Measurements from ENCODE around the gene CNMD. TPM values are rescaled to one million over a fixed set of nuclear protein-coding genes. Genes with fewer than 3 reads are reported as not detected.

Gene CNMD
- total RNA-seq, 2 donors from 2014 or later = not detected

DNA sequence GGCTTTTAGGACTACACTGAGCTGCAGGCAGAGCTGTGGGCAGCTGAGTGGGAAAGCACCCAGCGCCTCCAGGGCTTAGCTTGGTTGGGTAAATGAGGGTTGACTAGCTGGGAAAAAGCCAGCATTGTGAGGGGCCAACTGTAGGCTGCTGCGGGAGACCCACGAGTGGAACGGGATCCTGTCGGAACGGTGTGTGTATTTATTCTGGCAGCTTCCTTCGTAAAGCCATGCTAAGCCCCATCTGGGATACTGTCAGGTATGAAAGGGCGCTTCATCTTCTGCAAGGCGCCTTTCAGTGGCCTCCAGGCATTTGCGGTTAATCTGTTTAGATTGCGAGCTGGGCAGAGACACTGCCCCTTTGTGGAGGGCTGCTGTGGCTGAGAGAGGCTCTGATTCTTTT, 39.5 kb upstream of the CNMD start:
- no peaks in the 10 kb centered on the region for H3K4me1 ChIP-seq (ENCODE audit: control insufficient read depth in 1 of 2, low read depth in 2 of 2)
- H3K4me3 ChIP-seq = no peak overlapping the region
- TF ChIP-seq CTCF (IDR thresholded peaks at IDR 0.05) = no peak
- no peaks in the 10 kb centered on the region for H3K36me3 ChIP-seq
- DNase-seq (ENCODE audit: low spot score) = no peak
- H3K27me3 ChIP-seq (replicated peaks; ENCODE audit: insufficient read depth) = no peaks in the 10 kb centered on the region
- H3K9me3 ChIP-seq = no peaks in the 10 kb centered on the region
- H3K27ac ChIP-seq = no peak overlapping the region
- ATAC-seq (ENCODE audit: insufficient number of reproducible peaks, low FRiP score, low read depth) = no peak

- H3K36me3 ChIP-seq = no peaks in the 10 kb centered on the region
- no peaks in the 10 kb centered on the region for H3K4me1 ChIP-seq (ENCODE audit: control insufficient read depth in 1 of 2, low read depth in 2 of 2)
- no peak overlapping the region for H3K27ac ChIP-seq
- H3K9me3 ChIP-seq = no peaks in the 10 kb centered on the region
- H3K27me3 ChIP-seq (replicated peaks; ENCODE audit: insufficient read depth) = no peaks in the 10 kb centered on the region
- TF ChIP-seq CTCF (IDR thresholded peaks at IDR 0.05) = no peak
- DNase-seq (ENCODE audit: low spot score) (no peak), ATAC-seq (ENCODE audit: insufficient number of reproducible peaks, low FRiP score, low read depth) (no peak)
- H3K4me3 ChIP-seq = no peak overlapping the region
Measured at GRCh38 chr13:52776726-52777125, 37.1 kb upstream of the CNMD start.

DNA sequence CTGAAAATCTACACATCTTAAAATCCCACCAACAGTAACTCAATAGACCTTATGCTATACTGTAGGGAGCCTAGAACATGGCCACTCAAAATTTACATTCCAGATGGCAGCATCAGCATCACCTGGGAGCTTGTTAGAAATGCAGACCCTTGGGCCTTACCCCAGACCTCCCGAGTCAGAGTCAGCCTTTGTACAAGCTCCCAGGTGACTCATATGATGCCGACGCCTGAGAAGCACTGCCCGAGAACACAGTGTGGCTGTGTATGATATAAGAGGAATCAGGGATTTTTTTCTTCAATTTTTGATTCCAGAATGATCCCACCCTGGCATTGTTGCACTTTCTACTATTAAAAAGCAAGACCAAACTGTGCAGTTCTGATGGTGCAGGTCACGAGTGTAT, 35.9 kb upstream of the CNMD start:
- H3K27me3 ChIP-seq (replicated peaks; ENCODE audit: insufficient read depth) = no peaks in the 10 kb centered on the region
- no peaks in the 10 kb centered on the region for H3K4me1 ChIP-seq (ENCODE audit: control insufficient read depth in 1 of 2, low read depth in 2 of 2)
- ATAC-seq (ENCODE audit: insufficient number of reproducible peaks, low FRiP score, low read depth) (no peak), DNase-seq (ENCODE audit: low spot score) (no peak)
- no peak overlapping the region for H3K4me3 ChIP-seq
- TF ChIP-seq CTCF (IDR thresholded peaks at IDR 0.05) = no peak
- no peak overlapping the region for H3K27ac ChIP-seq
- no peaks in the 10 kb centered on the region for H3K36me3 ChIP-seq
- no peaks in the 10 kb centered on the region for H3K9me3 ChIP-seq

DNA sequence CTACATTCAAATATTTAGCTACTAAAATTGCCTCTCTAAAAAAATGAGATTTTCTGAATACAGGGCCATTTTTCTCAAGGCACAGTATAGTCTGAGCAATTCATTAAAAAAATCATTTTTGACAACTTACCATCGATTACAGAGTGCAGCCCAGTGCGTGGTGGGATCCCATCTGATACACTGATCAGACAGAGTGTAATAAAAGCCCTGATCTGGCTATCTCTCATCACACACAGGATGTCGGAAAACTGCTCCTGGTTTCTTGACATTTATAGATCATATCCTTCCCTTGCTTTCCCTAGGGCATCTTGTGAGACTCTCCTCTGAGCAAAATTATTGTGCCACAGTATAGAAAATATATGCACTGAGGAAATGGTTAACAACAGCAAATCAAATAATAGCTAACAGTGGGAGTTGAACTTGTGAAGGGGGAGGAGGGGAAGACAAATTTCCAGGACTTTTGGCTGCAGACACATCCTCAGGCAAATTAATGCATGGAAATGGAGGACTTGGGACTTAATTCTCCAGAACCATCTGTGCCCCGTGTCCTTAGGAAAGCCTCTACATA, 28.4 kb upstream of the CNMD start:
- Histone ChIP-seq H3K4me1 (ENCODE audit: control insufficient read depth in 1 of 2, low read depth in 2 of 2) (no peaks in the 10 kb centered on the region), H3K27ac (no peak overlapping the region), H3K27me3 (replicated peaks; ENCODE audit: insufficient read depth) (no peaks in the 10 kb centered on the region), H3K36me3 (no peaks in the 10 kb centered on the region), H3K9me3 (no peaks in the 10 kb centered on the region), H3K4me3 (no peak overlapping the region)
- ATAC-seq (ENCODE audit: insufficient number of reproducible peaks, low FRiP score, low read depth) (no peak), DNase-seq (ENCODE audit: low spot score) (no peak)
- TF ChIP-seq CTCF (IDR thresholded peaks at IDR 0.05) = no peak

DNA sequence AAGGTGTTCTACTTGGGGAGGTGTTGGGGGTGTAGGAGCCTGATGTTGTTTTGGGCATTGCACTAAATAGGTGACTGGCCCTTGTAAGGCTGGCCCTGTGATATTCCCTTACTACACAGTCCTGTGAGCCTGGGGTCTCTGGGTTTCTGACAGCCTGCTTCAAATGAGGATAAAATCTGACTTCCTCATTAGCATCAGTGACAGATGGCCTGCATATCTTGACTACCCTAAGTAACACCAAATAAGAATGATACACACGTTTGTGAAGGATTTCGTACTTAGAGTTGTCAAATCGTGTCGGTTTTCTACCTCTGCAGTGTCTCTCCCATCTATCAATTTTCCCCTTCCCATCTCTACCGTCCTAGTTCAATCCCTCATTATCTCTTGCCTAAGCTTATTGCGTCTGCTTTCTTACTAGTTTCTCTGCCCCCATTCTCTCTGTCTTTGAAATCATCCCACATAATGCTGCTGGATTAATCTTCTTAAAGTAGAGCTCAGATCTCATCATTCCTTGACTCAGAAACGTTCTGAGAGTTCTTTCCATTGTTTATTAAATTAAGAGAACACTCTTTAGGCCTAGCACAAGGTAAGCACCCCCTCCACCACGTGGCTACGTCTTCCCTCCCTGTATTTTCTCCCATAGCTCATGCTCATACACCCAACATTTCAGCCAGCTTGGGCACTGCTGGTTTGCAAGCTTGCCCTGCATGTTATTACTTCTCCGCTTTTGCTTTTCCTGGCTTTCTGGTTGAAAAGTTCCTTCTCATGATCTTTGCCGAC, 26.2 kb upstream of the CNMD start:
- no peak for TF ChIP-seq CTCF (IDR thresholded peaks at IDR 0.05)
- H3K27ac ChIP-seq = no peak overlapping the region
- ATAC-seq (ENCODE audit: insufficient number of reproducible peaks, low FRiP score, low read depth) (no peak), DNase-seq (ENCODE audit: low spot score) (no peak)
- H3K36me3 ChIP-seq = no peaks in the 10 kb centered on the region
- H3K4me3 ChIP-seq = no peak overlapping the region
- H3K9me3 ChIP-seq = no peaks in the 10 kb centered on the region
- H3K4me1 ChIP-seq (ENCODE audit: control insufficient read depth in 1 of 2, low read depth in 2 of 2) = no peaks in the 10 kb centered on the region
- no peaks in the 10 kb centered on the region for H3K27me3 ChIP-seq (replicated peaks; ENCODE audit: insufficient read depth)
